ENCODE results near the gene MANSC1. TPM values are rescaled to one million over a fixed set of nuclear protein-coding genes. Genes with fewer than 3 reads are reported as not detected.

Gene MANSC1
- total and polyA plus RNA-seq, 2 of the 13 experiments (the other 11 are each of a cell fraction or from before 2014, with no cell fraction given), result 1.9 to 4.2 TPM

- TF ChIP-seq GMEB1 (CRISPR knock-in tag; IDR thresholded peaks at IDR 0.05; ENCODE audit: borderline replicate concordance) (peak; percentile 93), RBAK (CRISPR knock-in tag; IDR thresholded peaks at IDR 0.05) (no peak), RFX5 (IDR thresholded peaks at IDR 0.05; ENCODE audit: low read depth, low read length) (no peak), MTA3 (CRISPR knock-in tag; IDR thresholded peaks at IDR 0.05) (no peak), REST (IDR thresholded peaks at IDR 0.05; ENCODE audit: borderline replicate concordance in 1 of 2, low read depth in 1 of 2, low read length in 2 of 2) (peak in 1 of 2 experiments; percentile 28; a peak in 1 of 4 replicates), BCLAF1 (IDR thresholded peaks at IDR 0.05) (no peak), TFAP4 (IDR thresholded peaks at IDR 0.05; ENCODE audit: borderline replicate concordance, low read depth) (peak; percentile 36; the same call in 1 of the 2 replicates), ZBTB43 (CRISPR knock-in tag; conservative IDR thresholded peaks at IDR 0.05) (0 out of 2 replicates have a peak, but pooled peaks have one; percentile 14), ZNF441 (CRISPR knock-in tag; IDR thresholded peaks at IDR 0.05; ENCODE audit: borderline replicate concordance) (no peak), CHD2 (IDR thresholded peaks at IDR 0.05; ENCODE audit: low read depth, low read length) (no peak), MED8 (CRISPR knock-in tag; IDR thresholded peaks at IDR 0.05; ENCODE audit: insufficient replicate concordance) (peak; percentile 10), ATF7-NPFF (CRISPR knock-in tag; IDR thresholded peaks at IDR 0.05; ENCODE audit: low read depth) (peak; percentile 88), DPF2 (CRISPR knock-in tag; IDR thresholded peaks at IDR 0.05; ENCODE audit: borderline replicate concordance, low read depth) (no peak)
Measured at GRCh38 chr12:12356896-12357718, 7.1 kb upstream of the MANSC1 start, which contains the start of gene BORCS5 (continued).

Measured in HepG2 (cell line).